HL-60/S4 (cell line): ENCODE results near the gene VMP1.

Source experiments
- in situ Hi-C: fragments of 300-500 bp; cut with MboI; formaldehyde crosslinking; loops from 2 replicates; pipeline ENCODE4 v1.14.3; 2022; ENCODE audit warnings: low sequenced_read_pairs

Gene VMP1

GRCh38 chr17:59707149-59707970 lies at the start of gene VMP1, which contains the start of gene PTRH2:
TSS of gene VMP1 (plus strand) at chr17:59707654. CDS start at chr17:59731447, 23,793 bp downstream.
TSS of gene PTRH2 (minus strand) at chr17:59707430. CDS start at chr17:59697978, 9,452 bp downstream.
- in situ Hi-C loops, result no loop called here

GRCh38 chr17:59666235-59666634 lies 41.2 kb upstream of the VMP1 start:
- in situ Hi-C loops, result no loop called here

- in situ Hi-C loops, result no loop called here
Measured at GRCh38 chr17:59668816-59669215, 38.6 kb upstream of the VMP1 start.

- in situ Hi-C loops, result no loop called here
Measured at GRCh38 chr17:59669411-59669810, 38.0 kb upstream of the VMP1 start.

GRCh38 chr17:59669944-59670343 lies 37.5 kb upstream of the VMP1 start:
- in situ Hi-C loops, result no loop called here

GRCh38 chr17:59671386-59671785 lies 36.1 kb upstream of the VMP1 start:
- in situ Hi-C loops, result no loop called here

GRCh38 chr17:59675231-59675630 lies 32.2 kb upstream of the VMP1 start:
- in situ Hi-C loops, result no loop called here

- in situ Hi-C loops, result no loop called here
Measured at GRCh38 chr17:59676716-59677115, 30.7 kb upstream of the VMP1 start.

GRCh38 chr17:59678918-59679317 lies 28.5 kb upstream of the VMP1 start:
- in situ Hi-C loops, result no loop called here

- in situ Hi-C loops, result no loop called here
Measured at GRCh38 chr17:59680314-59680713, 27.1 kb upstream of the VMP1 start.

GRCh38 chr17:59683283-59683682 lies 24.2 kb upstream of the VMP1 start:
- in situ Hi-C loops, result no loop called here

GRCh38 chr17:59684967-59685366 lies 22.5 kb upstream of the VMP1 start:
- in situ Hi-C loops, result no loop called here

- in situ Hi-C loops, result no loop called here
Measured at GRCh38 chr17:59688008-59688407, 19.4 kb upstream of the VMP1 start.

GRCh38 chr17:59688496-59688895 lies 19.0 kb upstream of the VMP1 start:
- in situ Hi-C loops, result no loop called here

GRCh38 chr17:59693582-59693981 lies 13.9 kb upstream of the VMP1 start:
- in situ Hi-C loops, result no loop called here

- in situ Hi-C loops, result no loop called here
Measured at GRCh38 chr17:59694344-59694743, 13.1 kb upstream of the VMP1 start.

GRCh38 chr17:59695945-59696681 lies 11.3 kb upstream of the VMP1 start:
- in situ Hi-C loops, result no loop called here

GRCh38 chr17:59696682-59697277 lies 10.7 kb upstream of the VMP1 start:
- in situ Hi-C loops, result no loop called here

- in situ Hi-C loops, result no loop called here
Measured at GRCh38 chr17:59698143-59698542, 9.3 kb upstream of the VMP1 start.

- in situ Hi-C loops, result no loop called here
Measured at GRCh38 chr17:59699218-59699617, 8.2 kb upstream of the VMP1 start.

GRCh38 chr17:59699786-59700185 lies 7.7 kb upstream of the VMP1 start:
- in situ Hi-C loops, result no loop called here

GRCh38 chr17:59702304-59702703 lies 5.2 kb upstream of the VMP1 start:
- in situ Hi-C loops, result no loop called here
